Esophagus muscularis mucosa (tissue), 4 donors: ENCODE results near the gene CTBS. TPM values are rescaled to one million over a fixed set of nuclear protein-coding genes. Genes with fewer than 3 reads are reported as not detected.

Experiments used
- DNase-seq: peaks from one replicate; pipeline ENCODE4 v3.0.0-alpha.2; 2017; ENCODE audit errors: extremely low spot score
- H3K27ac ChIP-seq, 4 donors: fragments of 200-600 bp; sonication (generic); replicated peaks in 1 of 4; 1 replicate in 3 of 4; 2 replicates in 1 of 4; pipeline ENCODE4 v1.5.1; 2016 to 2019; ENCODE audit warnings: mild to moderate bottlenecking in 1 of 4
- H3K27me3 ChIP-seq, 4 donors: fragments of 200-600 bp; sonication (generic); one replicate each; pipeline versions ENCODE4 v1.5.1 to v1.6.0; 2016 to 2019
- H3K36me3 ChIP-seq, 4 donors: fragments of 200-600 bp; sonication (generic); one replicate each; pipeline ENCODE4 v1.5.1; 2016 to 2019
- H3K4me1 ChIP-seq, 4 donors: fragments of 200-600 bp; sonication (generic); one replicate each; pipeline ENCODE4 v1.5.1; 2016 to 2019
- H3K4me3 ChIP-seq, 4 donors: fragments of 200-600 bp; sonication (generic); 1 replicate in 2 of 4; 2 replicates in 2 of 4; pipeline ENCODE4 v1.5.1; 2016 to 2019; ENCODE audit warnings: mild to moderate bottlenecking in 4 of 4, moderate library complexity in 1 of 4
- H3K9me3 ChIP-seq, 4 donors: fragments of 200-600 bp; sonication (generic); 1 replicate in 3 of 4; 2 replicates in 1 of 4; pipeline ENCODE4 v1.5.1; 2016 to 2019
- EP300 ChIP-seq: sonication (generic); formaldehyde crosslinking; IDR thresholded peaks from one replicate; pipeline ENCODE4 v1.6.1; 2017; ENCODE audit warnings: antibody characterized with exemption
- POLR2A ChIP-seq: fragments of 450-650 bp; IDR thresholded peaks from one replicate; pipeline ENCODE4 v1.6.1; 2017; ENCODE audit warnings: antibody characterized with exemption, moderate library complexity, mild to moderate bottlenecking, low read depth
- POLR2AphosphoS5 ChIP-seq, 2 donors: sonication (generic); formaldehyde crosslinking; IDR thresholded peaks; one replicate each; pipeline ENCODE4 v1.6.1; 2017; ENCODE audit warnings: antibody characterized with exemption in 2 of 2
- WGBS: methylation state at CpG from one replicate; pipeline ENCODE4 v1.1.5; 2018; 5-methylcytosine and 5-hydroxymethylcytosine counted together
- intact Hi-C: fragments of 100-400 bp; cut with DNase I; formaldehyde crosslinking; loops from one replicate; pipeline ENCODE4 v1.15.1; 2023
- total RNA-seq, 4 donors: library from RNA; depleted of rRNA; stranded (reverse); fragments of >200 nt; gene quantifications; one replicate each; pipeline versions ENCODE4 v1.1.0 to v1.2.1, GENCODE V29; 2016
- TF ChIP-seq, protein P1 (sequence below), 3 experiments: fragments of 200-600 bp in 2 of 3; fragments of 450-650 bp in 1 of 3; sonication (generic) in 2 of 3; IDR thresholded peaks; one replicate each; pipeline ENCODE4 v1.5.1; 2017 to 2019; ENCODE audit warnings: antibody characterized with exemption in 3 of 3, mild to moderate bottlenecking in 2 of 3, moderate library complexity in 1 of 3

CTBS gene
- total RNA-seq, 4 donors from 2014 or later, result 7.1 to 8.9 (median 8.5) TPM

DNA sequence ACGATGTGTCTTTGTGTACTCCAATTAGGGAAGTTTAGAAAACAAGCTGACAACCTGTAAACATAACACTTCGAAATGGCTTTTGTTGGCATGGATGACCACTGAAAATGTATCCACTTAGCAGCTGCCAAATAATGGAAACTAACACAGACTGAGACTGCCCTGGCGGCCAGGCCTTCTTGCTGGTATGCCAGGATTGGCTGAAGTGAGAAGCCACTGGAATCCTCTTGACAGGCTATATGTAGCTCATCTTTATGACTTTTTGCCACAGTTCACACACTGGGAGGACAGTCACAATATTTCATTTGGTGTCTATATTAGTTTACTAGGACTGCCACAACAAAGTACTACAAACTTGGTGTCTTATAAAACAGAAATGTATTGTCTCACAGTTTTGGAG is 12.9 kb upstream of the CTBS start:
- no peaks in the 10 kb centered on the region for H3K9me3 ChIP-seq
- H3K36me3 ChIP-seq, result no peaks in the 10 kb centered on the region
- 65% methylated on average over 3 of the region's 3 CpGs for WGBS
- H3K4me3 ChIP-seq, result no peak overlapping the region
- H3K27me3 ChIP-seq, result no peaks in the 10 kb centered on the region
- TF ChIP-seq EP300, result no peak
- TF ChIP-seq POLR2AphosphoS5 (IDR thresholded peaks at IDR 0.05), result no peak
- TF ChIP-seq POLR2A, result no peak
- TF ChIP-seq, protein P1, sequence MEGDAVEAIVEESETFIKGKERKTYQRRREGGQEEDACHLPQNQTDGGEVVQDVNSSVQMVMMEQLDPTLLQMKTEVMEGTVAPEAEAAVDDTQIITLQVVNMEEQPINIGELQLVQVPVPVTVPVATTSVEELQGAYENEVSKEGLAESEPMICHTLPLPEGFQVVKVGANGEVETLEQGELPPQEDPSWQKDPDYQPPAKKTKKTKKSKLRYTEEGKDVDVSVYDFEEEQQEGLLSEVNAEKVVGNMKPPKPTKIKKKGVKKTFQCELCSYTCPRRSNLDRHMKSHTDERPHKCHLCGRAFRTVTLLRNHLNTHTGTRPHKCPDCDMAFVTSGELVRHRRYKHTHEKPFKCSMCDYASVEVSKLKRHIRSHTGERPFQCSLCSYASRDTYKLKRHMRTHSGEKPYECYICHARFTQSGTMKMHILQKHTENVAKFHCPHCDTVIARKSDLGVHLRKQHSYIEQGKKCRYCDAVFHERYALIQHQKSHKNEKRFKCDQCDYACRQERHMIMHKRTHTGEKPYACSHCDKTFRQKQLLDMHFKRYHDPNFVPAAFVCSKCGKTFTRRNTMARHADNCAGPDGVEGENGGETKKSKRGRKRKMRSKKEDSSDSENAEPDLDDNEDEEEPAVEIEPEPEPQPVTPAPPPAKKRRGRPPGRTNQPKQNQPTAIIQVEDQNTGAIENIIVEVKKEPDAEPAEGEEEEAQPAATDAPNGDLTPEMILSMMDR (IDR thresholded peaks at IDR 0.05), result no peak
- no peak overlapping the region for H3K27ac ChIP-seq
- DNase-seq, result no peak
- H3K4me1 ChIP-seq, result peaks cover 0 to 10% (median 0%) of the 10 kb centered on the region in 4 donors
- intact Hi-C loops, result no loop called here

GRCh38 chr1:84585803-84586202 is 11.6 kb upstream of the CTBS start:
- Histone ChIP-seq H3K36me3 (no peaks in the 10 kb centered on the region), H3K27me3 (no peaks in the 10 kb centered on the region), H3K9me3 (no peaks in the 10 kb centered on the region), H3K4me3 (no peak overlapping the region), H3K4me1 (peaks cover 0 to 10% (median 0%) of the 10 kb centered on the region in 4 donors), H3K27ac (no peak overlapping the region)
- TF ChIP-seq, protein P1 (IDR thresholded peaks at IDR 0.05), result no peak
- TF ChIP-seq POLR2AphosphoS5 (IDR thresholded peaks at IDR 0.05) (no peak), EP300 (no peak), POLR2A (no peak)
- no peak for DNase-seq
- intact Hi-C loops, result no loop called here
- WGBS, result 65% methylated on average over 1 of the region's 1 CpG

GRCh38 chr1:84584126-84584525 is 9.9 kb upstream of the CTBS start:
- WGBS, result 93% methylated on average over 2 of the region's 2 CpGs
- H3K4me1 ChIP-seq, result peaks cover 0 to 10% (median 0%) of the 10 kb centered on the region in 4 donors
- intact Hi-C loops, result no loop called here

GRCh38 chr1:84583648-84584047 is 9.4 kb upstream of the CTBS start:
- H3K27ac ChIP-seq, result no peak overlapping the region

More at GRCh38 chr1:84584126-84584525, 9.9 kb upstream of the CTBS start:
- no peaks in the 10 kb centered on the region for H3K27me3 ChIP-seq
- no peaks in the 10 kb centered on the region for H3K36me3 ChIP-seq
- TF ChIP-seq POLR2AphosphoS5 (IDR thresholded peaks at IDR 0.05) (no peak), EP300 (no peak), POLR2A (no peak)
- TF ChIP-seq, protein P1 (IDR thresholded peaks at IDR 0.05), result no peak
- no peaks in the 10 kb centered on the region for H3K9me3 ChIP-seq
- no peak overlapping the region for H3K4me3 ChIP-seq
- H3K27ac ChIP-seq, result no peak overlapping the region
- no peak for DNase-seq

More at GRCh38 chr1:84583648-84584047, 9.4 kb upstream of the CTBS start:
- 74% methylated on average over 10 of the region's 10 CpGs for WGBS
- Histone ChIP-seq H3K4me3 (no peak overlapping the region), H3K9me3 (no peaks in the 10 kb centered on the region), H3K36me3 (no peaks in the 10 kb centered on the region), H3K4me1 (peaks cover 0 to 10% (median 0%) of the 10 kb centered on the region in 4 donors), H3K27me3 (no peaks in the 10 kb centered on the region)
- TF ChIP-seq POLR2A (no peak), EP300 (no peak), POLR2AphosphoS5 (IDR thresholded peaks at IDR 0.05) (no peak)
- TF ChIP-seq, protein P1 (IDR thresholded peaks at IDR 0.05), result no peak
- no peak for DNase-seq
- intact Hi-C loops, result no loop called here
